SK-N-SH treated with all-trans-retinoic acid at 6 μM for 48 hours (cell line): ENCODE results near the gene NRARP.

Experiments used
- ARNTL ChIP-seq: fragments of 450-650 bp; formaldehyde crosslinking; IDR thresholded peaks from 2 replicates; pipeline ENCODE4 v1.5.0; 2020; ENCODE audit warnings: low read depth, mild to moderate bottlenecking, moderate library complexity, borderline replicate concordance
- CREB5 ChIP-seq: fragments of 250-450 bp; sonication (Bioruptor Pico); IDR thresholded peaks from 2 replicates; pipeline ENCODE4 v1.5.1; 2020; ENCODE audit warnings: low read depth, mild to moderate bottlenecking, moderate library complexity
- ESRRG ChIP-seq: fragments of 250-450 bp; sonication (Bioruptor Pico); IDR thresholded peaks from 2 replicates; pipeline ENCODE4 v1.6.1; 2021; ENCODE audit warnings: mild to moderate bottlenecking
- GLIS3 ChIP-seq: fragments of 250-450 bp; sonication (Bioruptor Pico); IDR thresholded peaks from 2 replicates; pipeline ENCODE4 v1.5.0; 2020; ENCODE audit warnings: mild to moderate bottlenecking, moderate library complexity
- ISL1 ChIP-seq: fragments of 250-450 bp; sonication (Bioruptor Pico); IDR thresholded peaks from 2 replicates; pipeline ENCODE4 v2.1.2; 2022; ENCODE audit warnings: mild to moderate bottlenecking, moderate library complexity
- OSR1 ChIP-seq: fragments of 250-450 bp; sonication (Bioruptor Pico); IDR thresholded peaks from 2 replicates; pipeline ENCODE4 v1.8.0; 2022; ENCODE audit warnings: moderate library complexity, mild to moderate bottlenecking, inconsistent platforms
- PATZ1 ChIP-seq: fragments of 250-450 bp; sonication (Bioruptor Pico); IDR thresholded peaks from 2 replicates; pipeline ENCODE4 v1.8.0; 2020; ENCODE audit warnings: mild to moderate bottlenecking, moderate library complexity, borderline replicate concordance
- RARB ChIP-seq: fragments of 250-450 bp; sonication (Bioruptor Pico); IDR thresholded peaks from 2 replicates; pipeline ENCODE4 v1.8.0; 2021; ENCODE audit warnings: mild to moderate bottlenecking, moderate library complexity
- TCF4 ChIP-seq: fragments of 250-450 bp; sonication (Bioruptor Pico); IDR thresholded peaks from 2 replicates; pipeline ENCODE4 v1.8.0; 2021; ENCODE audit warnings: mild to moderate bottlenecking, moderate library complexity, borderline replicate concordance
- TSHZ2 ChIP-seq: fragments of 250-450 bp; sonication (Bioruptor Pico); IDR thresholded peaks from 2 replicates; pipeline ENCODE4 v1.5.0; 2020; ENCODE audit warnings: mild to moderate bottlenecking, moderate library complexity
- ZC3H10 ChIP-seq: fragments of 250-450 bp; sonication (Bioruptor Pico); IDR thresholded peaks from 2 replicates; pipeline ENCODE4 v1.5.1; 2021; ENCODE audit warnings: mild to moderate bottlenecking, moderate library complexity
- ZNF565 ChIP-seq: fragments of 450-650 bp; formaldehyde crosslinking; conservative IDR thresholded peaks from 2 replicates; pipeline ENCODE4 v1.5.0; 2020; ENCODE audit warnings: low read depth, mild to moderate bottlenecking, moderate library complexity
- ZNF70 ChIP-seq: fragments of 450-650 bp; formaldehyde crosslinking; IDR thresholded peaks from 2 replicates; pipeline ENCODE4 v1.5.0; 2020; ENCODE audit warnings: mild to moderate bottlenecking, moderate library complexity
- ZNF8 ChIP-seq: fragments of 450-650 bp; formaldehyde crosslinking; IDR thresholded peaks from 2 replicates; pipeline ENCODE4 v1.5.0; 2020; ENCODE audit warnings: mild to moderate bottlenecking, moderate library complexity

GRCh38 chr9:137277329-137278041 lies 24.6 kb downstream of the NRARP start, which contains the start of gene TOR4A:
- TF ChIP-seq ESRRG (no peak), PATZ1 (no peak), OSR1 (CRISPR knock-in tag) (no peak), GLIS3 (CRISPR knock-in tag) (no peak), TSHZ2 (CRISPR knock-in tag) (no peak), ZNF70 (no peak), ISL1 (CRISPR knock-in tag) (no peak), ZNF565 (CRISPR knock-in tag) (no peak), ARNTL (CRISPR knock-in tag) (no peak), TCF4 (no peak), ZC3H10 (CRISPR knock-in tag) (no peak), ZNF8 (CRISPR knock-in tag) (no peak), RARB (CRISPR knock-in tag) (no peak), CREB5 (CRISPR knock-in tag) (no peak)
